ENCODE measurements around the gene ABCA12.

DNA sequence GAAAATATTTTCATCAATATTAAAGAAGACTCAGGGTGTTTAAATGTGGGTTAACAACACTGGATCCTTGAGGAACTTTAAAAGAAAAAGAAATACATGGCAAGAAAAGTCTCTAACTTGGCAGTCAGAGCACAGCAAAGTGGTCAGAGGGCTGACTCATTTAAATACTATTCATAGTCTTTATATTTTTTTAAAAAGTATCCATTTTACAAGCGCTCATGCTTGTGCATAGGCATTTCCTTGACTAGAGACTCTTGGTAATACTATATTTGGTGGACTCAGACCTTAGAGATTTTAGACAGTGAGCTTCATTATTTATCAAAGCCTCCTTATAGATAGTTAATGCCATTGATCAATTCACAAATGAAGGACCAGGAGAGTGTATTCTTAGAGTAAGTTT lies 110.2 kb downstream of the ABCA12 start:
- no peak for TF ChIP-seq EZH2 (optimal IDR thresholded peaks at IDR 0.05; ENCODE audit: low read depth, low read length)
- TF ChIP-seq, protein P1, sequence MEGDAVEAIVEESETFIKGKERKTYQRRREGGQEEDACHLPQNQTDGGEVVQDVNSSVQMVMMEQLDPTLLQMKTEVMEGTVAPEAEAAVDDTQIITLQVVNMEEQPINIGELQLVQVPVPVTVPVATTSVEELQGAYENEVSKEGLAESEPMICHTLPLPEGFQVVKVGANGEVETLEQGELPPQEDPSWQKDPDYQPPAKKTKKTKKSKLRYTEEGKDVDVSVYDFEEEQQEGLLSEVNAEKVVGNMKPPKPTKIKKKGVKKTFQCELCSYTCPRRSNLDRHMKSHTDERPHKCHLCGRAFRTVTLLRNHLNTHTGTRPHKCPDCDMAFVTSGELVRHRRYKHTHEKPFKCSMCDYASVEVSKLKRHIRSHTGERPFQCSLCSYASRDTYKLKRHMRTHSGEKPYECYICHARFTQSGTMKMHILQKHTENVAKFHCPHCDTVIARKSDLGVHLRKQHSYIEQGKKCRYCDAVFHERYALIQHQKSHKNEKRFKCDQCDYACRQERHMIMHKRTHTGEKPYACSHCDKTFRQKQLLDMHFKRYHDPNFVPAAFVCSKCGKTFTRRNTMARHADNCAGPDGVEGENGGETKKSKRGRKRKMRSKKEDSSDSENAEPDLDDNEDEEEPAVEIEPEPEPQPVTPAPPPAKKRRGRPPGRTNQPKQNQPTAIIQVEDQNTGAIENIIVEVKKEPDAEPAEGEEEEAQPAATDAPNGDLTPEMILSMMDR (IDR thresholded peaks at IDR 0.05; ENCODE audit: low read length): no peak

Measured in MM.1S (cell line).